Smooth muscle cell (in vitro differentiated cells): Measurements from ENCODE around the gene TMEM86B. TPM values are rescaled to one million over a fixed set of nuclear protein-coding genes. Genes with fewer than 3 reads are reported as not detected.

Source experiments
- DNase-seq: peaks from one replicate; lab custom pipeline; 2025; ENCODE audit not compliant: unreplicated experiment; lab: John Stamatoyannopoulos, UW
- H2AFZ ChIP-seq: fragments of 200-600 bp; sonication (generic); 2 replicates; pipeline ENCODE4 v1.6.0; 2016; ENCODE audit warnings: antibody characterized with exemption, low read depth, mild to moderate bottlenecking
- H3F3A ChIP-seq: fragments of 200-600 bp; sonication (generic); 2 replicates; pipeline ENCODE4 v1.6.0; 2017; ENCODE audit warnings: antibody characterized with exemption, low read depth
- H3K27ac ChIP-seq: fragments of 200-600 bp; sonication (generic); 2 replicates; pipeline ENCODE4 v1.5.1; 2016; ENCODE audit warnings: low read depth, mild to moderate bottlenecking
- H3K27me3 ChIP-seq: fragments of 200-600 bp; sonication (generic); 2 replicates; pipeline ENCODE4 v1.6.1; 2016; ENCODE audit warnings: low read depth, mild to moderate bottlenecking
- H3K36me3 ChIP-seq: fragments of 200-600 bp; sonication (generic); 2 replicates; pipeline ENCODE4 v1.5.1; 2016; ENCODE audit warnings: low read depth
- H3K4me1 ChIP-seq: fragments of 200-600 bp; sonication (generic); 2 replicates; pipeline ENCODE4 v1.5.1; 2016; ENCODE audit warnings: low read depth
- H3K4me2 ChIP-seq: fragments of 200-600 bp; sonication (generic); 2 replicates; pipeline ENCODE4 v1.6.0; 2016; ENCODE audit warnings: mild to moderate bottlenecking
- H3K4me3 ChIP-seq: fragments of 200-600 bp; sonication (generic); 2 replicates; pipeline ENCODE4 v1.5.1; 2016; ENCODE audit warnings: mild to moderate bottlenecking
- H3K79me2 ChIP-seq: fragments of 200-600 bp; sonication (generic); 2 replicates; pipeline ENCODE4 v1.6.0; 2016; ENCODE audit warnings: low read depth, mild to moderate bottlenecking
- H3K9ac ChIP-seq: fragments of 200-600 bp; sonication (generic); 2 replicates; pipeline ENCODE4 v1.6.0; 2016; ENCODE audit warnings: low read depth
- H3K9me3 ChIP-seq: fragments of 200-600 bp; sonication (generic); replicated peaks from 2 replicates; pipeline ENCODE4 v1.5.1; 2016; ENCODE audit warnings: low read depth
- H4K20me1 ChIP-seq: fragments of 200-600 bp; sonication (generic); 2 replicates; pipeline ENCODE4 v1.6.0; 2016; ENCODE audit warnings: low read depth
- WGBS: methylation state at CpG from one replicate; pipeline ENCODE4 v1.1.7; 2016; ENCODE audit warnings: low lambda C conversion rate; 5-methylcytosine and 5-hydroxymethylcytosine counted together
- polyA plus RNA-seq: library from polyadenylated mRNA; unstranded; fragments of >200 nt; fragmentation: Nextera tagmentation; extraction: Ambion mirVana; gene quantifications from 2 replicates; pipeline ENCODE4 v1.2.1, GENCODE V29; 2016
- total RNA-seq: library from RNA; depleted of rRNA; stranded (reverse); fragments of >200 nt; gene quantifications from 2 replicates; pipeline ENCODE4 v1.2.3, GENCODE V29; 2014
- TF ChIP-seq, protein P1 (sequence below): fragments of 200-600 bp; sonication (generic); IDR thresholded peaks from 2 replicates; pipeline ENCODE4 v1.5.1; 2017; ENCODE audit warnings: borderline replicate concordance, mild to moderate bottlenecking, antibody characterized with exemption; ENCODE audit not compliant: insufficient read depth, poor library complexity, severe bottlenecking

TMEM86B gene
- total and polyA plus RNA-seq, 2 experiments from 2014 or later, result 2.1 to 2.6 TPM

DNA sequence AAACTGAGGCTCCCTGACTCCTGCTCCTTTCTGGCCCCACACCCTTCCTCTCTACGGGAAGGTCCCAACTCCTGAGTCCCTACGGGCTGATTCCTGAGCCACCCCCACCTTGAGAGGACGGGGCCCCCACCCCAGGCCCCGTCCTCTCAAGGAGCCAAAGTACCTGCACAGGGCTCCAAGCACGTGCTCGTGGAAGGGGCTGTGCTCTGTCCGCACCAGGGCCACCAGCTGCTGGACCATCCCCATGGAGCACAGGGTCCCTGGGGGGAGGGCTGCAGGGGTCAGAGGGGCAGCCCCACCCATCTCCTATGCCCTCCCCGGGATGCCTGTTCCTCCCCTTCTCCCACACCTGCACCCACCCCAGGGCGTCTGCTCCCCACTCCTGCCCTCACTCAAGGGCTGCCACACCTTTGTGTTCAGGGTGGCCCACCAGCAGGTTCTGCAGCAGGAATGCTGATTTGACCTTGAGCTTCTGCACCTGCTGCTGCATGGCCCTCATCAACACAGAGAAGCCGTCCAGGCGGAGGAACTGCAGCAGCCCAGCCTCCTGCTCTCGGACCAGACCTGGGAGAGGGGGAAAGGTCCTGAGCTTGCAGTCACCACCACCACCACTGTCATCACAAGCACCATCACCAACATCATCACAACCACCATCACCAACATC, 37.3 kb upstream of the TMEM86B start:
- Histone ChIP-seq H3F3A (peaks cover 2% of the 10 kb centered on the region), H4K20me1 (no peaks in the 10 kb centered on the region), H3K4me2 (no peak overlapping the region), H3K4me1 (no peaks in the 10 kb centered on the region), H3K9me3 (no peaks in the 10 kb centered on the region), H3K4me3 (no peak overlapping the region), H3K27me3 (no peaks in the 10 kb centered on the region), H2AFZ (no peak overlapping the region), H3K36me3 (no peaks in the 10 kb centered on the region), H3K9ac (no peak overlapping the region), H3K79me2 (peaks cover 4% of the 10 kb centered on the region), H3K27ac (no peak overlapping the region)
- TF ChIP-seq, protein P1, sequence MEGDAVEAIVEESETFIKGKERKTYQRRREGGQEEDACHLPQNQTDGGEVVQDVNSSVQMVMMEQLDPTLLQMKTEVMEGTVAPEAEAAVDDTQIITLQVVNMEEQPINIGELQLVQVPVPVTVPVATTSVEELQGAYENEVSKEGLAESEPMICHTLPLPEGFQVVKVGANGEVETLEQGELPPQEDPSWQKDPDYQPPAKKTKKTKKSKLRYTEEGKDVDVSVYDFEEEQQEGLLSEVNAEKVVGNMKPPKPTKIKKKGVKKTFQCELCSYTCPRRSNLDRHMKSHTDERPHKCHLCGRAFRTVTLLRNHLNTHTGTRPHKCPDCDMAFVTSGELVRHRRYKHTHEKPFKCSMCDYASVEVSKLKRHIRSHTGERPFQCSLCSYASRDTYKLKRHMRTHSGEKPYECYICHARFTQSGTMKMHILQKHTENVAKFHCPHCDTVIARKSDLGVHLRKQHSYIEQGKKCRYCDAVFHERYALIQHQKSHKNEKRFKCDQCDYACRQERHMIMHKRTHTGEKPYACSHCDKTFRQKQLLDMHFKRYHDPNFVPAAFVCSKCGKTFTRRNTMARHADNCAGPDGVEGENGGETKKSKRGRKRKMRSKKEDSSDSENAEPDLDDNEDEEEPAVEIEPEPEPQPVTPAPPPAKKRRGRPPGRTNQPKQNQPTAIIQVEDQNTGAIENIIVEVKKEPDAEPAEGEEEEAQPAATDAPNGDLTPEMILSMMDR, result no peak
- WGBS, result 97% methylated on average over 5 of the region's 12 CpGs
- DNase-seq, result no peak

DNA sequence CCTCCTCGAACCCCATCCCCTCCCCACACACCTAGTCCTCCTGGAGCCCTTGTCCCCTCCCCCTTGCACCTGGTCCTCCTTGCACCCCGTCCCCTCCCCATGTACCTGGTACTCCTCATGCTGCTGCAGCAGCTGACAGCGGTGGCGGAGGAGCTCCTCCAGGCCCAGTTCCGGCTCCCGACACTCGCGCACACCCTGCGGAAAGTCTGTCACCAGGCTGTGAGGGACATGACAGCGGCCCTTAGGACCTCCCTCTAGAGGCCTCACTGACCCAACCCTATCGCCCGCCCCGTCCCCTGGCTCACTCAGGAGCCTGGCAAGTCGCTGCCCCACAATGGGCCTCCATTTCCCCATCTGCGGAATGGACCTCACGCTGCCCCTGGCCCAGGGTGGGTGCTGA, 36.6 kb upstream of the TMEM86B start:
- no peaks in the 10 kb centered on the region for H3K36me3 ChIP-seq
- no peak overlapping the region for H3K27ac ChIP-seq
- H3K79me2 ChIP-seq, result peaks cover 4% of the 10 kb centered on the region
- H4K20me1 ChIP-seq, result no peaks in the 10 kb centered on the region
- H3K4me1 ChIP-seq, result peaks cover 4% of the 10 kb centered on the region
- H3K9ac ChIP-seq, result no peak overlapping the region
- 98% methylated on average over 8 of the region's 16 CpGs for WGBS
- TF ChIP-seq, protein P1, result no peak
- peaks cover 8% of the 10 kb centered on the region for H3F3A ChIP-seq
- H2AFZ ChIP-seq, result no peak overlapping the region
- H3K27me3 ChIP-seq, result no peaks in the 10 kb centered on the region
- H3K9me3 ChIP-seq, result no peaks in the 10 kb centered on the region
- DNase-seq, result no peak
- H3K4me3 ChIP-seq, result no peak overlapping the region
- H3K4me2 ChIP-seq, result no peak overlapping the region

DNA sequence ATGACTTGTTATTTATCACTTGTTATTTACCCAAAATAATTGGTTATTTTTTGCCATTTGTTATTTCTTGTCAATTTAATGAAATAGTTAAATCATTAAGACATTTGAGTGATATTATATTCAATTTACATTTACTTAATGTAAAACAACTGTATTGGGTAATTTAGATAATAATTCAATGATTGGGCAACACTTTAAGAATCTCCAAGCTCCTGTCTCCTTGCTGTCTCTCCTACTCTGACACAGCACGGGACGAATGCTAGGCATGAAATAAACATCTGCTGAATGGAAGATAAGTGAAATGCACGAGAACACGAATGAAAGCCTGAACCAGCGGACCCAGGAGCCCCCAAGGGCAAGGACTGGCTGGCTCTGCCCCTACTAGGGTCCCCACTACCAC, 36.0 kb upstream of the TMEM86B start:
- H3K4me3 ChIP-seq, result no peak overlapping the region
- TF ChIP-seq, protein P1, result no peak
- H3F3A ChIP-seq, result peaks cover 14% of the 10 kb centered on the region
- no peak overlapping the region for H2AFZ ChIP-seq
- no peak for DNase-seq
- 87% methylated on average over 5 of the region's 5 CpGs for WGBS
- no peaks in the 10 kb centered on the region for H3K27me3 ChIP-seq
- no peaks in the 10 kb centered on the region for H4K20me1 ChIP-seq
- peaks cover 4% of the 10 kb centered on the region for H3K79me2 ChIP-seq
- H3K4me2 ChIP-seq, result no peak overlapping the region
- H3K27ac ChIP-seq, result no peak overlapping the region
- H3K9me3 ChIP-seq, result no peaks in the 10 kb centered on the region
- no peak overlapping the region for H3K9ac ChIP-seq
- peaks cover 10% of the 10 kb centered on the region for H3K4me1 ChIP-seq
- H3K36me3 ChIP-seq, result no peaks in the 10 kb centered on the region

DNA sequence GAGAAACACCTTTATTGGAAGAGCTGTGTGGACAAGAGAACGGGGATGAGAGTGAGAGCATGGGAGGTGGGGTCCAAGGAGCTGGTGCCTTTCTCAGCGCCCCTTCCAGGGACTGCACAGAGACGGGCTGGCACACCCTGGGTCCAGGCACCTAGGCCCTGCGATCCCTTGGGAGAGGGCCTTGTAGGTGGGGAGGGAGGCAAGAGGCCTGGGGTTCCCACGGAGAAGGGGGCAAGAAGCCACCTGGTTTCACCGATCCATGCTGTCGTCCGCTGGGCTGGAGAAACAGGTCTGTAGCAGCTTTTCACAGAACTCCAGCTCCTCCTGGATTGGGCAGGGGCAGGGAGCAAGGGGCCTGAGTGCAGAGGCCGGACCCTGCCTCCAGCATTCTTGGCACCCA, 33.8 kb upstream of the TMEM86B start:
- Histone ChIP-seq H3K27me3 (no peaks in the 10 kb centered on the region), H3K27ac (no peak overlapping the region), H3K79me2 (peaks cover 13% of the 10 kb centered on the region), H3K4me2 (no peak overlapping the region), H3K9ac (no peak overlapping the region), H2AFZ (no peak overlapping the region), H4K20me1 (peaks cover 8% of the 10 kb centered on the region), H3F3A (peaks cover 16% of the 10 kb centered on the region), H3K36me3 (no peaks in the 10 kb centered on the region), H3K4me3 (no peak overlapping the region), H3K4me1 (peaks cover 16% of the 10 kb centered on the region), H3K9me3 (no peaks in the 10 kb centered on the region)
- DNase-seq, result no peak
- TF ChIP-seq, protein P1, result no peak
- 99% methylated on average over 9 of the region's 9 CpGs for WGBS
